ENCODE results near the gene ITGB8.
"Not testable (repeated sequence)": the region's sequence is repeated elsewhere in the genome, so short reads cannot be mapped to it uniquely, and the experiment has no call there.

The ITGB8 gene

DNA sequence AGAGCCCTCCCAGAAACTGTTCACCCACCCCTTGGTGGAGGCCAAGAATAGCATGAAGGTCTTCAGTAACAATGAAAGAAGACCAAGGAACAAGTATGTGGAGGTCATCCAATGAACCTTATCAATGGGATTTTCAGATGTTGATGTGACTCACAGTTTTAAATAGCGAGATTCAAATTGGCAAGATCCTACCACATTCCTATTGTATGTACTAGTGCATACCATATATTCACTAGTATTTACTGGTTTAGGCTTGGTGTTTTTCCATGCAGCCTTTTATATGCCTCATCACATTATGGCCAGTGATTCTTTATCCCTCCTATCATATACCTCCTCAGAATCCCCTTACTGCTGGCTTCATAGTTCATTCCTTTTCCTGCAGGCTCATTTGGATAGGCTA is 54.4 kb downstream of the ITGB8 start:
- peaks cover 13% of the 10 kb centered on the region for H3K4me1 ChIP-seq (ENCODE audit: insufficient read depth, poor library complexity, severe bottlenecking)
- ATAC-seq (ENCODE audit: low read depth) (peak; percentile 98), DNase-seq (ENCODE audit: low spot score) (no peak)
- no peaks in the 10 kb centered on the region for H3K27me3 ChIP-seq (ENCODE audit: insufficient read depth, poor library complexity, severe bottlenecking)
- H3K36me3 ChIP-seq (ENCODE audit: low read depth), result peaks cover 40% of the 10 kb centered on the region
- no peak overlapping the region for H3K4me3 ChIP-seq (ENCODE audit: severe bottlenecking)
- TF ChIP-seq, protein P1, sequence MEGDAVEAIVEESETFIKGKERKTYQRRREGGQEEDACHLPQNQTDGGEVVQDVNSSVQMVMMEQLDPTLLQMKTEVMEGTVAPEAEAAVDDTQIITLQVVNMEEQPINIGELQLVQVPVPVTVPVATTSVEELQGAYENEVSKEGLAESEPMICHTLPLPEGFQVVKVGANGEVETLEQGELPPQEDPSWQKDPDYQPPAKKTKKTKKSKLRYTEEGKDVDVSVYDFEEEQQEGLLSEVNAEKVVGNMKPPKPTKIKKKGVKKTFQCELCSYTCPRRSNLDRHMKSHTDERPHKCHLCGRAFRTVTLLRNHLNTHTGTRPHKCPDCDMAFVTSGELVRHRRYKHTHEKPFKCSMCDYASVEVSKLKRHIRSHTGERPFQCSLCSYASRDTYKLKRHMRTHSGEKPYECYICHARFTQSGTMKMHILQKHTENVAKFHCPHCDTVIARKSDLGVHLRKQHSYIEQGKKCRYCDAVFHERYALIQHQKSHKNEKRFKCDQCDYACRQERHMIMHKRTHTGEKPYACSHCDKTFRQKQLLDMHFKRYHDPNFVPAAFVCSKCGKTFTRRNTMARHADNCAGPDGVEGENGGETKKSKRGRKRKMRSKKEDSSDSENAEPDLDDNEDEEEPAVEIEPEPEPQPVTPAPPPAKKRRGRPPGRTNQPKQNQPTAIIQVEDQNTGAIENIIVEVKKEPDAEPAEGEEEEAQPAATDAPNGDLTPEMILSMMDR (IDR thresholded peaks at IDR 0.05; ENCODE audit: poor library complexity, severe bottlenecking), result no peak
- H3K27ac ChIP-seq (ENCODE audit: poor library complexity, severe bottlenecking), result peak overlapping the region; percentile 58
- no peaks in the 10 kb centered on the region for H3K9me3 ChIP-seq (ENCODE audit: severe bottlenecking)

DNA sequence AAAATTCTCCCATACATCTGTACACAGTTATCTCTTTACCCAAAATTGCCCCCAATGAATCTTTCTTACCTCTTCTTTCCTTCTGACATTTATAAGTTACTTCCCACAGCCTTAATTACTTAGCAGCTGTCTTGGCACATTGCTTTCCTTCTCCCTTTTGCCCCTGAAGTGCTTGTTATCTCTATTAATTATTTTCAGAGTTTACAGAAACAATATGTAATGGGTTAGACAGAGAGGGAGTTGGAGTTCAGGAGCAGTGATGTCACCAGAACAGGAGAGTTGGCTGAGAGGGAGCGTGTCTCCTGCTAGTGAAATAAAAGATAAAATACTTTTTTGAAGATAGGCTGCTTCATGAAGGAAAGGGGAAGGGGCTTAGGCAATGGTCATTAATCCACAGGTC is 57.4 kb downstream of the ITGB8 start:
- Histone ChIP-seq H3K36me3 (ENCODE audit: low read depth) (peaks cover 48% of the 10 kb centered on the region), H3K4me3 (ENCODE audit: severe bottlenecking) (no peak overlapping the region), H3K27me3 (ENCODE audit: insufficient read depth, poor library complexity, severe bottlenecking) (no peaks in the 10 kb centered on the region), H3K4me1 (ENCODE audit: insufficient read depth, poor library complexity, severe bottlenecking) (peaks cover 13% of the 10 kb centered on the region), H3K27ac (ENCODE audit: poor library complexity, severe bottlenecking) (no peak overlapping the region), H3K9me3 (ENCODE audit: severe bottlenecking) (no peaks in the 10 kb centered on the region)
- TF ChIP-seq, protein P1 (IDR thresholded peaks at IDR 0.05; ENCODE audit: poor library complexity, severe bottlenecking), result no peak
- no peak for ATAC-seq (ENCODE audit: low read depth)
- DNase-seq (ENCODE audit: low spot score), result no peak

DNA sequence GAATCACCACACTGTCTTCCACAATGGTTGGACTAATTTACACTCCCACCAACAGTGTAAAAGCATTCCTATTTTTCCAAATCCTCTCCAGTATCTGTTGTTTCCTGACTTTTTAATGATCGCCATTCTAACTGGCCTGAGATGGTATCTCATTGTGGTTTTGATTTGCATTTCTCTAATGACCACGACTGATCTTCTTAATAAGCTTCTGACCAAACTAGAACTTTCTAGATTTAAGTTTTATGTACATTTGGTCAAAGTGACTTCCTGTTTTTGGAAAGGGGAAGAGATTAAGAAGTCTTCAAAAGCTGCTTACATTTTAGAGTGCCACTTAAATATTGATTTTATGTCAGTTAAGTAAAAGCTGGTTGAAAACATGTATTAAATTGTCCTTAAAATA is 58.5 kb downstream of the ITGB8 start:
- Histone ChIP-seq H3K4me1 (ENCODE audit: insufficient read depth, poor library complexity, severe bottlenecking) (peaks cover 13% of the 10 kb centered on the region), H3K36me3 (ENCODE audit: low read depth) (peaks cover 40% of the 10 kb centered on the region)
- not testable (repeated sequence) for ATAC-seq (ENCODE audit: low read depth); H3K9me3 ChIP-seq (ENCODE audit: severe bottlenecking); H3K4me3 ChIP-seq (ENCODE audit: severe bottlenecking); H3K27me3 ChIP-seq (ENCODE audit: insufficient read depth, poor library complexity, severe bottlenecking); DNase-seq (ENCODE audit: low spot score); H3K27ac ChIP-seq (ENCODE audit: poor library complexity, severe bottlenecking)

DNA sequence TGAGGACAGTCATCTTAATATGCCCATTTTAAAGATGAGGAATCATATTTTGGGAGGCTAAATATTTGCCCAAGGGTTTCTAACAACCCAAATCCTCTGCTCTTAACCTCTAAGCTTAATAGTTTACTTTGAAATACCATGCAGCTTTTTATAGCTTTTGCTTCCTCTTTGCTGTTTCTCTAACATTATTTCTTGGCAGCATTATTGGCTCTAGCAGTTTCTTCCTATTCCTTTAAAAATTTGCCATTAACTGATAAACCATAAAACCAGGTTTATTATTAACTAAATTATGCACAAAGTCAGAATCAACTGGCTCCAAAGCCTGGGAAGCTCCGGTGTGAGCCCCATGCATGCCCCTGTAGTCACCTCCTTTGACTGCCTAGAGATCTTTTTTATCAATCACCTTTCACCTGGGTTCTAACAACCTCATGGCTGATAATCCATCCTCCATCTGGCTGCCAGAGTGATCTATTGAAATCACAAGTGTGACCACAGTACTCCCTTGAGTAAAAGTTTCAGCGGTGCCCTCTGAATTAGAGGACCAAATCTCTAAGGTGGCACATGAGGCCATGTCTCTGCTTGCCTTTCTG is 62.4 kb downstream of the ITGB8 start:
- Histone ChIP-seq H3K4me1 (ENCODE audit: insufficient read depth, poor library complexity, severe bottlenecking) (peaks cover 10% of the 10 kb centered on the region), H3K27me3 (ENCODE audit: insufficient read depth, poor library complexity, severe bottlenecking) (no peaks in the 10 kb centered on the region), H3K36me3 (ENCODE audit: low read depth) (peaks cover 56% of the 10 kb centered on the region), H3K9me3 (ENCODE audit: severe bottlenecking) (no peaks in the 10 kb centered on the region), H3K27ac (ENCODE audit: poor library complexity, severe bottlenecking) (no peak overlapping the region), H3K4me3 (ENCODE audit: severe bottlenecking) (no peak overlapping the region)
- DNase-seq (ENCODE audit: low spot score), result no peak
- TF ChIP-seq, protein P1 (IDR thresholded peaks at IDR 0.05; ENCODE audit: poor library complexity, severe bottlenecking), result no peak
- no peak for ATAC-seq (ENCODE audit: low read depth)

- Histone ChIP-seq H3K4me1 (ENCODE audit: insufficient read depth, poor library complexity, severe bottlenecking) (peaks cover 10% of the 10 kb centered on the region), H3K27ac (ENCODE audit: poor library complexity, severe bottlenecking) (no peak overlapping the region)
- TF ChIP-seq, protein P1 (IDR thresholded peaks at IDR 0.05; ENCODE audit: poor library complexity, severe bottlenecking), result no peak
Observed at GRCh38 chr7:20393616-20394015, 62.9 kb downstream of the ITGB8 start.

More at GRCh38 chr7:20393616-20394015, 62.9 kb downstream of the ITGB8 start:
- Histone ChIP-seq H3K4me3 (ENCODE audit: severe bottlenecking) (no peak overlapping the region), H3K36me3 (ENCODE audit: low read depth) (peaks cover 61% of the 10 kb centered on the region), H3K27me3 (ENCODE audit: insufficient read depth, poor library complexity, severe bottlenecking) (no peaks in the 10 kb centered on the region), H3K9me3 (ENCODE audit: severe bottlenecking) (no peaks in the 10 kb centered on the region)
- DNase-seq (ENCODE audit: low spot score) (no peak), ATAC-seq (ENCODE audit: low read depth) (no peak)

Data from RWPE2 (cell line).